Cardiac muscle cell (in vitro differentiated cells and primary cell): ENCODE measurements around the gene UBXN4. TPM values are rescaled to one million over a fixed set of nuclear protein-coding genes. Genes with fewer than 3 reads are reported as not detected.

Experiments used
- DNase-seq, 2 donors: peaks; one replicate each; pipeline versions ENCODE4 v3.0.0 to v3.0.0-alpha.2; 2010 to 2017; ENCODE audit warnings: low read depth in 1 of 2, low spot score in 1 of 2
- H3K27ac ChIP-seq: fragments of 200-600 bp; sonication (generic); 2 replicates; pipeline ENCODE4 v1.5.1; 2016
- H3K27me3 ChIP-seq: fragments of 200-600 bp; sonication (generic); 2 replicates; pipeline ENCODE4 v1.6.0; 2016; ENCODE audit warnings: control low read depth
- H3K36me3 ChIP-seq: fragments of 200-600 bp; sonication (generic); 2 replicates; pipeline ENCODE4 v1.5.1; 2016; ENCODE audit warnings: control low read depth
- H3K4me1 ChIP-seq: fragments of 200-600 bp; sonication (generic); 2 replicates; pipeline ENCODE4 v1.8.1; 2017; ENCODE audit warnings: low read depth, mild to moderate bottlenecking, mixed run types
- H3K4me3 ChIP-seq: fragments of 200-600 bp; sonication (generic); 2 replicates; pipeline ENCODE4 v1.5.1; 2016; ENCODE audit warnings: mild to moderate bottlenecking
- H3K9me3 ChIP-seq: fragments of 200-600 bp; sonication (generic); 2 replicates; pipeline ENCODE4 v1.5.1; 2017; ENCODE audit warnings: low read depth, mild to moderate bottlenecking, control low read depth
- polyA plus RNA-seq: library from polyadenylated mRNA; unstranded; fragments of >200 nt; fragmentation: Nextera tagmentation; extraction: Ambion mirVana; gene quantifications from 2 replicates; pipeline ENCODE4 v1.2.1, GENCODE V29; 2016
- total RNA-seq: library from RNA; depleted of rRNA; stranded (reverse); fragments of >200 nt; gene quantifications from 2 replicates; pipeline ENCODE4 v1.2.3, GENCODE V29; 2016
- TF ChIP-seq, protein P1 (sequence below): IDR thresholded peaks from 2 replicates; pipeline ENCODE4 v1.5.1; 2012; ENCODE audit warnings: low read depth, mild to moderate bottlenecking, low read length

Gene UBXN4
- total and polyA plus RNA-seq, 2 experiments from 2014 or later = 35.5 to 193 TPM

- Histone ChIP-seq H3K4me1 (no peaks in the 10 kb centered on the region), H3K9me3 (no peaks in the 10 kb centered on the region), H3K27me3 (no peaks in the 10 kb centered on the region), H3K4me3 (no peak overlapping the region), H3K27ac (no peak overlapping the region), H3K36me3 (no peaks in the 10 kb centered on the region)
- TF ChIP-seq, protein P1, sequence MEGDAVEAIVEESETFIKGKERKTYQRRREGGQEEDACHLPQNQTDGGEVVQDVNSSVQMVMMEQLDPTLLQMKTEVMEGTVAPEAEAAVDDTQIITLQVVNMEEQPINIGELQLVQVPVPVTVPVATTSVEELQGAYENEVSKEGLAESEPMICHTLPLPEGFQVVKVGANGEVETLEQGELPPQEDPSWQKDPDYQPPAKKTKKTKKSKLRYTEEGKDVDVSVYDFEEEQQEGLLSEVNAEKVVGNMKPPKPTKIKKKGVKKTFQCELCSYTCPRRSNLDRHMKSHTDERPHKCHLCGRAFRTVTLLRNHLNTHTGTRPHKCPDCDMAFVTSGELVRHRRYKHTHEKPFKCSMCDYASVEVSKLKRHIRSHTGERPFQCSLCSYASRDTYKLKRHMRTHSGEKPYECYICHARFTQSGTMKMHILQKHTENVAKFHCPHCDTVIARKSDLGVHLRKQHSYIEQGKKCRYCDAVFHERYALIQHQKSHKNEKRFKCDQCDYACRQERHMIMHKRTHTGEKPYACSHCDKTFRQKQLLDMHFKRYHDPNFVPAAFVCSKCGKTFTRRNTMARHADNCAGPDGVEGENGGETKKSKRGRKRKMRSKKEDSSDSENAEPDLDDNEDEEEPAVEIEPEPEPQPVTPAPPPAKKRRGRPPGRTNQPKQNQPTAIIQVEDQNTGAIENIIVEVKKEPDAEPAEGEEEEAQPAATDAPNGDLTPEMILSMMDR = no peak
- no peak for DNase-seq
These were observed 73.6 kb downstream of the UBXN4 start for GRCh38 chr2:135815269-135815668.

DNA sequence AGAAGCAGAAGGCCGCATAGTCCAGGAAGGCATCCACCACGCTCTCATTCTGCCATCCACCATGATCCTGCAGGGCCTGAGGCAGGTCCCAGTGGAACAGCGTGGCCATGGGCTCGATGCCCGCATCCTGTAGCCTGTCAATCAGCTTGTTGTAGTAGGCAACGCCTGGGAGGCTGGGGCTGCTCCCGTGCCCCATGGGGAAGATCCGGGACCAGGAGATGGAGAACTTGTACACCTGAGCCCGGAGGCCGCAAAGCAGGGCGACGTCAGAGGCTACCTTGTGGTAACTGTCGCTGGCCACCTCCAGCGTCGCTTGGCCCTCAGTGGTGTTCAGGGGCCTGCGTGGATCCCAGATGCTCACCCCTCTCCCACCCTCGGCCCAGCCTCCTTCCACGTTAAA, 75.8 kb downstream of the UBXN4 start:
- Histone ChIP-seq H3K4me1 (no peaks in the 10 kb centered on the region), H3K27me3 (no peaks in the 10 kb centered on the region), H3K27ac (no peak overlapping the region), H3K4me3 (no peak overlapping the region), H3K36me3 (no peaks in the 10 kb centered on the region), H3K9me3 (no peaks in the 10 kb centered on the region)
- TF ChIP-seq, protein P1 = no peak
- no peak for DNase-seq

DNA sequence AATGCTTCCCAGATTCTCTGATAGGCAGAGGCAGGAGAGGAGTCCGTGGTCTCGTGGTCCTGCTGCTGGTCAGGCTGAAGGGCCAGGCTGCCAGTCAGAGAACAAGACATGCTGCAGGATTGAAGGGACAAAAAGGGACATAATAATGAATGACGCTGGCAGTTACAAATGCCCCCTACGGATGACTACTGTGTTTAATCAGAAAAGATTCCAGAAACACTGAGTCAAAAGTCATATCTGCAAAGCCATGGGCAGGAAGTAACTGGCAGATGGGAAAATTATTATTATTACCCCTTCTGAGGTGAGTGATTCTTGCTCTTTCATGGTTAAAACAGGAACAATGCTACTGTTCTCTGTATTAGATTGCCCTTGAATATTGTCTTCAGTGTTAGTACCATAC, 76.3 kb downstream of the UBXN4 start:
- H3K4me1 ChIP-seq = no peaks in the 10 kb centered on the region
- H3K27me3 ChIP-seq = no peaks in the 10 kb centered on the region
- H3K36me3 ChIP-seq = no peaks in the 10 kb centered on the region
- TF ChIP-seq, protein P1 = no peak
- H3K4me3 ChIP-seq = no peak overlapping the region
- no peaks in the 10 kb centered on the region for H3K9me3 ChIP-seq
- no peak for DNase-seq
- no peak overlapping the region for H3K27ac ChIP-seq

- Histone ChIP-seq H3K27ac (no peak overlapping the region), H3K27me3 (no peaks in the 10 kb centered on the region), H3K4me1 (no peaks in the 10 kb centered on the region), H3K9me3 (no peaks in the 10 kb centered on the region), H3K4me3 (no peak overlapping the region), H3K36me3 (no peaks in the 10 kb centered on the region)
- DNase-seq = peak in 1 of 2 donors; percentile 41
- TF ChIP-seq, protein P1 = peak; percentile 41
These were observed 77.4 kb downstream of the UBXN4 start for GRCh38 chr2:135818937-135819610.

GRCh38 chr2:135820003-135820618, 78.5 kb downstream of the UBXN4 start:
- peak in 1 of 2 donors; percentile 21 for DNase-seq
- Histone ChIP-seq H3K27ac (no peak overlapping the region), H3K27me3 (no peaks in the 10 kb centered on the region), H3K4me3 (no peak overlapping the region), H3K9me3 (no peaks in the 10 kb centered on the region), H3K36me3 (no peaks in the 10 kb centered on the region), H3K4me1 (no peaks in the 10 kb centered on the region)
- TF ChIP-seq, protein P1 = no peak
